Amniotic epithelial cell (primary cell): ENCODE results near the gene LYPD6B.

Source experiments
- DNase-seq: peaks from one replicate; pipeline ENCODE4 v3.0.0-alpha.2; 2010; ENCODE audit warnings: low read depth

Gene LYPD6B

DNA sequence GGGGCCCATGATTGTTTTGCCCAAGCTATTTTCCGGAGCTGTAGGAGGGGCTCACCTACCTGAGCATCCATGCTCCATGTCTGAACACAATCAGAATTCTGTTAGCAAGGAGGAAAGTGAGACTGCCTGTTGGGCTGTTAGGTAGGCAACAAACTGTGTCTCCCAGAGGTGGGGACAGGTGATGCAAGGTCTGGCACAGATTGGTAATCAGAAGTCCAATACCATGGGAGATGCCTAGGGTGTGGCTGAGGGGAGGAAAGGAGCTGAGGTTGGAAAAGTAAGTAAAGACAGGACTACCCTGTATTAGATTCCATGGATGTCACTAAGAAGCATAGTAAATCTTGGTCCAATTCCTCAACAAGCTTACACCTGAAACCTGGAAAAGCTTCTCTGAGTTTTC, 3.0 kb downstream of the LYPD6B start:
- no peak for DNase-seq

DNA sequence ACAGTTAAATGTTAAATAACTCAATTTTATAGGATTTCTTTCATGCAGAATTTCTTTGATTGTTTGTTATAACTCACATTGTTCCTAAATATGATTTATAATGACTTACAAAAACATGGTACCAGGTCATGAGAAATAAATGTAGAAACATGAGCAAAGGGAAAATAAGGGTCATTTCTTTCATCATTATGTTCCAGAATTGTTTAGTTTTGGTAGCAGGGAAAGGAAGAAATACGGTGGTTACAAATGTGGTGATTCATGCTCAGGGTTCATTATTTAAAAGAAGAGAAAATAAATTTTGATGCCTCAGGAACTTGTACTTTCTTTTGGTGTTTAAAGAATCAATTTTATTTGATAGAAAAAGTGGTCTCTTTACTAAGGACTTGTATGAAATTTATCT, 4.4 kb downstream of the LYPD6B start:
- peak; percentile 42 for DNase-seq

DNA sequence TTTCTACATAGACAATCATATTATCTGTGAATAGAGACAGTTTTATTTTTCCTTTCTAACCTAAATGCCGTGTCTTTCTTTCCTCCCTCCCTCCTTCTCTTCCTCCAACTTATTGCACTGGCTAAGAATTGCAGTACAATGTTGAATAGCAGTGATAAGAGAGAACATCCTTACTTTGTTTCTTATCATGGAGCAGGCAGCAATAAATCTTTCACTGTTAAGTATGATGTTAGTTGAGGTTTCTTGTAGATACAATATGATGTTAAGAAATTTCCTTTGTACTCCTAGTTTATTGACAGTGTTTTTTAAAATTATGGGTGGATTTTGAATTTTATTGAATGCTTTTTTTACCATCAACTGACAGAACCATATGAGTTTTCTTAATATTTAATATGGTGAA, 6.0 kb downstream of the LYPD6B start:
- peak; percentile 64 for DNase-seq

DNA sequence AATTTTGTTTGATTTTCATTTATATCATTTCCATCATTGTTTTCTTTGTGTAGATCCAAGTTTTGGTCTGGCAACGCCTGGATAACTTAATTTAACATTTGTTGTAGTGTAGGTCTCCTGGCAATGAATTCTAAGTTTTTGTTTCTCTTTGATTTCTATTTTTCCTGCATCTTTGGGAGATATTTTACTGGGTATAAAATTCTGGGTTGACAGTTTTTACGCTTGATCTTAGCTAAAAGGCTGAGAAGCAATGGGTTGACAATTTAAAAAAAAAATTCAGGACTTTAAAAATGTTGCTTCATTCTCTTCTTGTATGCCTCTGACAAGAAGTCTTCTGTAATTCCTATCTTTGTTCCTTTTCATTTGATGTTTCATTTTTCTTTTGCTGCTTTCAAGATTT, 8.6 kb downstream of the LYPD6B start:
- no peak for DNase-seq

DNA sequence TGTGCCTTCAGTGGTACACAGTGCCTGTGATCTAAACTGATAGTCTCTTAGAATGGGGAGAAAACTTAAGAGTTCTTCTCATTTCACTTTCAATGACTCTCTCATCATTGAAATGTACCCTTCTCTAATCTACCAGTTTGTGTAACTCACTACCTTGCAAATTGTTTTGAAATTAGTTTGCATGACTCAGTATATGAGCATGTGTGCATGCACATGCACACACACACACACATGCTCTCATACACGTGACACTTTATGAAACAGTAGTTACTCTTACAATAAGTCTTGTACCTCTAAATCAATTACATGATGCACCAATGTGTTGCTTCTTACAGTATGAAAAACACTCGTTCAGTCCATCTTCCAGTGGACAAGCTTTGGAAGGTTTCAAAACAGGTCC, 10.6 kb downstream of the LYPD6B start:
- peak; percentile 66 for DNase-seq

DNA sequence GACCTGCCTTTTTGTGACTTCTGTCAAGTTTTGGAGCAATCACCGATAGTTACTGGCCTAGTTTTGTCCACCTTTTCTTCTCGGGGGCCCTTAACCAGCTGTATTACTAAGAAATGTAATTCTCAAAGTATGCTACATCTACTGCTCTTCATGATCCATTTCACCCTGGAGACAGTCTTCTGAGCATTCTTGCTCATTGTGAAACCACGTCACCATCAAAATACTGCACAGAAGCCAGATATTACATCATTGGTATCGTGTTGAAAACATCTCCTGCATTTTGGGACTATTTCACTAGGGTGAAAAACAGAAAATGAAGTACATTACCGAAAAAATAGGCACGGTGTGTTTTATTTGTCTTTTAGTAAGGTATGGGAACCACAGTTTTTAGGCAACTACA, 11.7 kb downstream of the LYPD6B start:
- peak; percentile 73 for DNase-seq

DNA sequence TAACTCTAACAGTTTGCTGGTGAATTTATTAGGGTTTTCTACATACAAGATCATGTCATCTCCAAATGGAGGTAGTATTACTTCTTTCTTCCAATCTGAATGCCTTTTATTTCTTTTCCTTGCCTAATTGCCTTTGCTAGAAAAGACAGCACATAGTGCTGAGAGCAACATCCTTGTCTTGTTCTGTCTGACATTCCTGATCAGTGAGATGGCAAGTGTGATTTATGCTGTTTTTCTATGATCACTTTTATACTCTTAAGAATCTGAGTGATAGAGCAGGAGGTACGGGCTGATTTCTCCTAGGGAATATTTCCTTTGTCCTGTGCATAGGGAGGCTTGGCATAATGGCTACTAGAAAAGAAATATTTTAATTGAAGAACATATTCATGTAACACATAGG, 17.3 kb downstream of the LYPD6B start:
- DNase-seq = peak; percentile 36

- no peak for DNase-seq
These were observed 18.2 kb downstream of the LYPD6B start for GRCh38 chr2:149056541-149057255.

- DNase-seq = no peak
These were observed 18.9 kb downstream of the LYPD6B start for GRCh38 chr2:149057401-149057800.

- no peak for DNase-seq
These were observed 20.4 kb downstream of the LYPD6B start for GRCh38 chr2:149058936-149059335.

DNA sequence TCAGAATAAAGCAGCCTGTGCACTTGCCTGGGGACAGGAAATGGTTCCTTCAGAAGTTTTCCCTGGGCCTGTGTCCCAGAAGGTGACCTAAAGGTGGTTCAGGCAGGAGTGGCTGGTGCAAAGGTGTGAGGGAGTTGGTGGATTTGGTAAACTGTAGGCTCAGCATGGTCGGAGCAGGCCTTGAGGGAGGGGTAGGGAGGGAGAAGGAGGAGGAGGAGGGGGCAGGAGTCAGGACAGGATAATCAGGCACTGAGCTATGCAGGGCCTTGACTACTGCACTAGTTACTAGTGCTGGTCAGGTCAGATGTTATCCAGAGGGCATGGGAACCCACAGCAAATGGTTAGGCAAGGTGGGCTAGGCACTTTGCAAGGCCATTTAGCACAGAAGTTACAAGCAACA, 21.3 kb downstream of the LYPD6B start:
- DNase-seq = no peak

- DNase-seq = no peak
These were observed 22.7 kb downstream of the LYPD6B start for GRCh38 chr2:149061133-149061745.

GRCh38 chr2:149062531-149062930, 24.0 kb downstream of the LYPD6B start:
- DNase-seq = no peak

GRCh38 chr2:149063177-149063576, 24.7 kb downstream of the LYPD6B start:
- no peak for DNase-seq

GRCh38 chr2:149064365-149064841, 25.9 kb downstream of the LYPD6B start:
- no peak for DNase-seq

- no peak for DNase-seq
These were observed 26.5 kb downstream of the LYPD6B start for GRCh38 chr2:149064856-149065630.

GRCh38 chr2:149068225-149068995, 29.9 kb downstream of the LYPD6B start:
- no peak for DNase-seq

DNA sequence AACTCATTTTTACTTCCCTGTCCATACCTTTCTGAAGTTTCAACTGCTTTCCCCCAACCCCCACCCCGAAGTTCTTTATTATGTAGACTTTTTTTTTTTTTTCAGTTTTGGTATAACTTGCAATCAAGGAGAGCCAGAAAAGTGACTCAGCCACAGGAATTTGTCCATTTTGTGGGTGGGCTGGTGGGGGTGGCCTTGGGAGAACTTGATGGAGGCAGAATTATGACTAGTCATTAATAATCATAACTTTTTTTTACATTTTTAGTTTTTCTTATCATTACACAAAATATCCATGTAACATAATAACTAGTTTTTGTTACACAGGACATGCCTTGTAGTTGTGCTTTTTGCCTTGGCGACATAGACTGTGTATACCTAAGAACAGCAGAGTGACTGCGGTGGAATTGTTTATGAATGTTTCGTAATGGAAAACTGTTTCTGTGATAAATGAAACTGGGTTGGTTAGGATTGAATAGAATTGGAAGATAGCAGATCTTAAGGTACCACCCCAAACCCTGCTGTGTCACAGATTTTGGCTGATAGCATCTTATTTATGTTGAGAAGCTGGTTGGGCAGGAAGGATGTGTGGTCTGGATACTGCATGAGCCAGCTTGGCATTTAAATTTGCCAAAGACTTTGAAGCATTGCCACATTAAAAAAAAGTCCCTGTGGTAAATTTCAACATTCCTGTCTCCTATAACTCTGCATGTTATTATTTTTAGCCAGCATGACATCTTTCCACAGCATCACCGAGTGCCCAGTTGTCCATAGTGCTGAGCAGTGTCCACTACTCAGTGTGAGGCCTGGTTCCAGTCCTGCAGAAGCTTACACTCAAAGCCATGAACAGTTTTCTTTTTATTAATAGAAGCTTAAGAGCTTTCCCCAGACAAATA, 30.7 kb downstream of the LYPD6B start:
- DNase-seq = peak; percentile 82

GRCh38 chr2:149070681-149071320, 32.3 kb downstream of the LYPD6B start:
- no peak for DNase-seq

DNA sequence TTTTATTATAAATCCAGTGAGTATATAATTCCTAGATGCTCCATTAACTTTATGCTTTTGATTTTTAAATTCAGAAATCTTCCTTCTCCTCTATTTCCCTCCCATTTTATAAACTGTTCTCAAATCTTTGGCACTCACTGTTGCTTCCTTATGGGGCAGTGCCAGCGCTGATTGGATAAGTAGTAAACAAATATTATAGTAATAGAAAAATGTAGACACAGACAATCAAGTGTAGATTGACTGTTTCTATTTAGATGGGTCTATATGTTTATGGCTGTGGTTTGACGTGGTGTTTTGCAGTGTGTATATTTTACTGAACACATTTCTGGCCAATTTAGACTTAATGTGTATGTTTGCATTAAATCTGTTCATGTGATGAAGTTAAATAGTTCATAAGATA, 36.6 kb downstream of the LYPD6B start:
- DNase-seq = no peak

- no peak for DNase-seq
These were observed 37.4 kb downstream of the LYPD6B start for GRCh38 chr2:149075853-149076252.
